PC-9 (cell line): ENCODE measurements around the gene SAFB2. TPM values are rescaled to one million over a fixed set of nuclear protein-coding genes. Genes with fewer than 3 reads are reported as not detected.

ENCODE experiments used
- BruUV-seq: library from RNA; stranded (reverse); fragments of 400-500 nt; replicated peaks from 2 replicates; lab custom pipeline; 2021; lab: Mats Ljungman, UMichigan
- CTCF ChIA-PET: fragments of 300-600 bp; sonication (Branson Sonifier 250); formaldehyde crosslinking; loops from one replicate; lab custom pipeline; 2022; ENCODE audit warnings: antibody characterized with exemption; lab: Charles Lee
- POLR2A ChIA-PET: fragments of 300-600 bp; sonication (Branson Sonifier 250); formaldehyde crosslinking; loops from one replicate; lab custom pipeline; 2022; ENCODE audit warnings: antibody characterized with exemption; ENCODE audit not compliant: unreplicated experiment; lab: Charles Lee
- DNase-seq, 2 experiments: peaks; one replicate each; pipeline versions ENCODE4 v3.0.0 to v3.0.0-alpha.2; 2015 to 2022; ENCODE audit warnings: mixed read lengths in 1 of 2
- H2AFZ ChIP-seq: fragments of 200-600 bp; sonication (generic); 2 replicates; pipeline ENCODE4 v1.8.1; 2017; ENCODE audit warnings: antibody characterized with exemption
- H3F3A ChIP-seq: fragments of 200-600 bp; sonication (generic); 2 replicates; pipeline ENCODE4 v1.8.1; 2017; ENCODE audit warnings: antibody characterized with exemption, mild to moderate bottlenecking, low read depth; ENCODE audit not compliant: insufficient read depth
- H3K27ac ChIP-seq: fragments of 200-600 bp; sonication (generic); 2 replicates; pipeline ENCODE4 v1.6.1; 2016; ENCODE audit warnings: mixed run types
- H3K27me3 ChIP-seq: fragments of 200-600 bp; sonication (generic); 2 replicates; pipeline ENCODE4 v1.6.1; 2016; ENCODE audit warnings: low read depth, mixed run types; ENCODE audit not compliant: insufficient read depth
- H3K36me3 ChIP-seq: fragments of 200-600 bp; sonication (generic); 2 replicates; pipeline ENCODE4 v1.6.1; 2016; ENCODE audit warnings: low read depth, mixed run types
- H3K4me1 ChIP-seq: fragments of 200-600 bp; sonication (generic); replicated peaks from 2 replicates; pipeline ENCODE4 v1.6.1; 2016; ENCODE audit warnings: mixed run types; ENCODE audit not compliant: insufficient read depth
- H3K4me2 ChIP-seq: fragments of 200-600 bp; sonication (generic); 2 replicates; pipeline ENCODE4 v1.6.1; 2017; ENCODE audit warnings: mixed run types
- H3K4me3 ChIP-seq: fragments of 200-600 bp; sonication (generic); 2 replicates; pipeline ENCODE4 v1.6.1; 2016; ENCODE audit warnings: mixed run types
- H3K79me2 ChIP-seq: fragments of 200-600 bp; sonication (generic); 2 replicates; pipeline ENCODE4 v1.6.1; 2017; ENCODE audit warnings: low read depth, mixed run types
- H3K9me2 ChIP-seq: fragments of 200-600 bp; sonication (generic); 2 replicates; pipeline ENCODE4 v1.8.1; 2017; ENCODE audit warnings: mild to moderate bottlenecking; ENCODE audit not compliant: insufficient read depth
- H3K9me3 ChIP-seq: fragments of 200-600 bp; sonication (generic); 2 replicates; pipeline ENCODE4 v1.8.1; 2016; ENCODE audit warnings: low read depth; ENCODE audit not compliant: insufficient read depth
- H4K20me1 ChIP-seq: fragments of 200-600 bp; sonication (generic); 2 replicates; pipeline ENCODE4 v1.8.1; 2017; ENCODE audit not compliant: insufficient read depth
- CTCF ChIP-seq: fragments of 200-600 bp; sonication (generic); conservative IDR thresholded peaks from 2 replicates; pipeline ENCODE4 v1.6.1; 2017; ENCODE audit warnings: mixed run types, antibody characterized with exemption, mild to moderate bottlenecking, moderate library complexity
- EZH2 ChIP-seq: fragments of 200-600 bp; sonication (generic); IDR thresholded peaks from 2 replicates; pipeline ENCODE4 v1.8.0; 2017; ENCODE audit warnings: antibody characterized with exemption, low read depth
- intact Hi-C: fragments of 100-400 bp; cut with micrococcal nuclease; formaldehyde crosslinking; loops from one replicate; pipeline ENCODE4 v1.10.0; 2022; ENCODE audit not compliant: unreplicated experiment
- total RNA-seq: library from RNA; stranded (reverse); gene quantifications from 2 replicates; pipeline ENCODE4 v1.2.3, GENCODE V29; 2021

SAFB2 gene
- total RNA-seq, 1 experiment from 2014 or later = 43.1 TPM

GRCh38 chr19:5591476-5591875, 31.1 kb downstream of the SAFB2 start:
- DNase-seq = no peak
- Histone ChIP-seq H3K27ac (no peak overlapping the region), H3K36me3 (no peaks in the 10 kb centered on the region), H3K79me2 (no peaks in the 10 kb centered on the region), H3F3A (no peaks in the 10 kb centered on the region), H3K4me2 (no peak overlapping the region), H3K9me2 (no peaks in the 10 kb centered on the region), H2AFZ (no peak overlapping the region), H3K9me3 (no peaks in the 10 kb centered on the region), H4K20me1 (no peaks in the 10 kb centered on the region), H3K4me1 (no peaks in the 10 kb centered on the region), H3K27me3 (no peaks in the 10 kb centered on the region), H3K4me3 (no peak overlapping the region)
- TF ChIP-seq CTCF = no peak
- TF ChIP-seq EZH2 = no peak
- POLR2A ChIA-PET = interaction anchor here (0.7 kb wide), 1 partner anchor 206 kb away, joined by 3 read pairs; no protein-coding TSS in a partner anchor
- CTCF ChIA-PET = no interaction called here
- BruUV-seq = no TSS peak
- intact Hi-C loops = no loop called here

- no peaks in the 10 kb centered on the region for H3F3A ChIP-seq
- H3K4me2 ChIP-seq = no peak overlapping the region
- no peaks in the 10 kb centered on the region for H3K9me2 ChIP-seq
- H3K9me3 ChIP-seq = no peaks in the 10 kb centered on the region
- DNase-seq = no peak
- H3K36me3 ChIP-seq = no peaks in the 10 kb centered on the region
- no peak overlapping the region for H2AFZ ChIP-seq
- TF ChIP-seq EZH2 = no peak
- no peak for TF ChIP-seq CTCF
- no peaks in the 10 kb centered on the region for H3K79me2 ChIP-seq
- ChIA-PET CTCF (no interaction called here), POLR2A (no interaction called here)
- H3K27ac ChIP-seq = no peak overlapping the region
- intact Hi-C loops = no loop called here
- H3K4me1 ChIP-seq = no peaks in the 10 kb centered on the region
- H4K20me1 ChIP-seq = no peaks in the 10 kb centered on the region
- no TSS peak for BruUV-seq
- H3K4me3 ChIP-seq = no peak overlapping the region
- no peaks in the 10 kb centered on the region for H3K27me3 ChIP-seq
These were observed 31.8 kb downstream of the SAFB2 start for GRCh38 chr19:5590865-5591154.

GRCh38 chr19:5590151-5590864, 32.3 kb downstream of the SAFB2 start:
- Histone ChIP-seq H3K4me1 (no peaks in the 10 kb centered on the region), H3K27me3 (no peaks in the 10 kb centered on the region), H4K20me1 (no peaks in the 10 kb centered on the region), H3K36me3 (no peaks in the 10 kb centered on the region), H3K4me3 (no peak overlapping the region), H3K27ac (no peak overlapping the region), H3F3A (no peaks in the 10 kb centered on the region), H3K9me2 (no peaks in the 10 kb centered on the region), H3K4me2 (no peak overlapping the region), H2AFZ (no peak overlapping the region), H3K9me3 (no peaks in the 10 kb centered on the region), H3K79me2 (no peaks in the 10 kb centered on the region)
- TF ChIP-seq EZH2 = no peak
- no peak for TF ChIP-seq CTCF
- DNase-seq = no peak
- intact Hi-C loops = no loop called here
- no TSS peak for BruUV-seq
- CTCF ChIA-PET = no interaction called here
- POLR2A ChIA-PET = no interaction called here
